ENCODE measurements around the gene CCDC93.
A peak's percentile ranks its signal among the peaks of the same experiment; 100 is the strongest.
"Not testable (repeated sequence)": the region's sequence is repeated elsewhere in the genome, so short reads cannot be mapped to it uniquely, and the experiment has no call there.

CCDC93 gene

DNA sequence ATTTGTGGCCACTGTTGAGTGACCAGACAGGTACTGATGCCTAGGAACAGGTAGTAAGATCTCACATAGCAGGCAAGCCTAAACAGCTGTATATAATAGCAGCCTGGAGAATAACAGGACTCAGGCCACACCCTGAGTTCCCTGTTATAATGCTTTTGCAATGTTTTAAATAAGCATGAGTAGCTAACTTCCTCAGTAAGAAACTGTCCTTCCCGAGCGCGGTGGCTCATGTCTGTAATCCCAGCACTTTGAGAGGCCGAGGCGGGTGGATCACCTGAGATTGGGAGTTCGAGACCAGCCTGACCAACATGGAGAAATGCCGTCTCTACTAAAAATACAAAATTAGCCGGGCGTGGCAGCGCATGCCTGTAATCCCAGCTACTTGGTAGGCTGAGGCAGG lies 1.9 kb upstream of the CCDC93 start:
- not testable (repeated sequence) for H3K4me3 Mint-ChIP-seq, ATAC-seq, H3K27ac Mint-ChIP-seq, H3K9me3 Mint-ChIP-seq, DNase-seq
- Mint-ChIP-seq H3K27me3 (peaks cover 11% of the 10 kb centered on the region), H3K4me1 (peaks cover 27% of the 10 kb centered on the region)

- no peak for ATAC-seq
- no peak for DNase-seq
These were observed 588 bp upstream of the CCDC93 start for GRCh38 chr2:118014492-118014824.

GRCh38 chr2:118013221-118013723 lies 598 bp downstream of the CCDC93 start:
- Mint-ChIP-seq H3K27me3 (no peaks in the 10 kb centered on the region), H3K27ac (peak overlapping the region; percentile 61 to 86), H3K4me1 (peaks cover 34% of the 10 kb centered on the region), H3K9me3 (no peaks in the 10 kb centered on the region), H3K4me3 (peak overlapping the region; percentile 93)
- DNase-seq (peak; percentile 29 to 35), ATAC-seq (peak; percentile 61)

More at GRCh38 chr2:118014492-118014824, 588 bp upstream of the CCDC93 start:
- Mint-ChIP-seq H3K9me3 (no peaks in the 10 kb centered on the region), H3K4me1 (peaks cover 34% of the 10 kb centered on the region), H3K27ac (peak overlapping the region; percentile 33 to 74), H3K27me3 (peaks cover 8% of the 10 kb centered on the region), H3K4me3 (peak overlapping the region; percentile 93)

DNA sequence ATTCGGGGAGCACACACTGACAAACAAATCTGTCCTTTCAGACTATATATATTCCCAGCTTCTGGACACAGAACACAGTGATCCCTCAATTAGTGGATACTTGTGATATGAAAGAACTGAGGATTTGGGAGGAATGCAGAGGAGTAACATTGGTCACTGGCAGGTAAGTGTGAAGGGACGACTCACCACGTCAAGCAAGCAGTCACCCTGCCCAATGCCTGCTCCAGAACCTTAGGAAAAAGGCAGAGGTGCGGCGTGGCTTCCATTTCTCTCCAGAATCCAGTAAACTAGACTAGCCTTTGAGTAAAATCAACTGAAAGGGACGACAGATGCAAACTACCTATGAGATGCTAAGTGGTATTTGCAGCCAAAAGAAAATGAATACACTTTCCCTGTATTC lies 1.1 kb downstream of the CCDC93 start:
- H3K9me3 Mint-ChIP-seq = no peaks in the 10 kb centered on the region
- peaks cover 34% of the 10 kb centered on the region for H3K4me1 Mint-ChIP-seq
- peak overlapping the region; percentile 93 for H3K4me3 Mint-ChIP-seq
- no peaks in the 10 kb centered on the region for H3K27me3 Mint-ChIP-seq
- ATAC-seq (no peak), DNase-seq (no peak)
- peak overlapping the region in 1 of 2 donors; percentile 61 for H3K27ac Mint-ChIP-seq

GRCh38 chr2:118010473-118010872 lies 3.4 kb downstream of the CCDC93 start:
- peaks cover 40% of the 10 kb centered on the region for H3K4me1 Mint-ChIP-seq
- no peak overlapping the region for H3K27ac Mint-ChIP-seq
- H3K4me3 Mint-ChIP-seq = no peak overlapping the region
- ATAC-seq = no peak
- no peaks in the 10 kb centered on the region for H3K27me3 Mint-ChIP-seq
- DNase-seq = no peak
- no peaks in the 10 kb centered on the region for H3K9me3 Mint-ChIP-seq

- no peak overlapping the region for H3K4me3 Mint-ChIP-seq
- H3K4me1 Mint-ChIP-seq = peaks cover 35% of the 10 kb centered on the region
- H3K27me3 Mint-ChIP-seq = no peaks in the 10 kb centered on the region
- no peak for ATAC-seq
- H3K27ac Mint-ChIP-seq = peak overlapping the region; percentile 4 to 41
- no peaks in the 10 kb centered on the region for H3K9me3 Mint-ChIP-seq
- DNase-seq = no peak
These were observed 7.0 kb downstream of the CCDC93 start for GRCh38 chr2:118006861-118007260.

DNA sequence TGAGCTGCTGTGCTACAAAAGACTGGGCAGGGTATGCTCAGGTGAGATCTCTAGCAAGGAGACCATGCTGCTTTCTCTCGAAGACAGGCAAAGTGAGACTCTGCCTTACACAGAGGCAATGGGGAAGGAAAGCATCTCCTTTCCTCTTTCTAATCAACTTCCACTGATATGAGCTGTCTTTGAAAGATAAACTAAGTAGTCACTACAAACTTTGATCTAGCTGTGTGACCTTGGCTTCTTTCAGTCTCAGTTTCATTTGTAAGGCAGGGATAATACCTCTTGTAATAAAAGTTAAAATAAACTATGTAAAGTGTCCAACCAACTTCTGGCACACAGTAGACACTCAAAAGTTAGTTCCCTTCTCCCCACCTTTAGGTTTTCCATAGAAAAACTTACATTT lies 7.5 kb downstream of the CCDC93 start:
- peak overlapping the region in 1 of 2 donors; percentile 4 for H3K27ac Mint-ChIP-seq
- H3K4me1 Mint-ChIP-seq = peaks cover 30% of the 10 kb centered on the region
- DNase-seq = no peak
- no peak overlapping the region for H3K4me3 Mint-ChIP-seq
- H3K9me3 Mint-ChIP-seq = no peaks in the 10 kb centered on the region
- H3K27me3 Mint-ChIP-seq = no peaks in the 10 kb centered on the region
- peak; percentile 44 for ATAC-seq

DNA sequence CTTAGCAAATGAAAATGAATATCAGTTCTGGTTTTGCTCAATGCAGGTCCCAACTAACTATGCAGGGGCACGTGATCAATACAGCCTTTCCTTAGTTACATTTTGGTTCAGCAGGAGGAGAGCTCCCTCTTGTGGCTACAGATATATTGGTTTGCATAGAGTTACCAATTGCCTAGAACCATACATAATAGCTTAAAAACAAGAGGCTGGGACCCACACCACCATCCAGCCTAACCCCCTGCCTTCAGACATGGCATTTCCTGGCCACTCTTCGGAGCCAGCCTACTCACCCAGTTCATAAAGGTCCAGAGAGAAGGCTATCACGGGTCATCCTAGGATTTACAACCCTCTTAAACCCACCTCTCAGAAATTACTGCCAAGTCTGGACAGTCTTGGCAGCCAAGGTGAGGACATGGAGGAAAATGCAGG lies 10.5 kb downstream of the CCDC93 start:
- DNase-seq (peak; percentile 46 to 53), ATAC-seq (peak; percentile 94)
- H3K4me3 Mint-ChIP-seq = no peak overlapping the region
- H3K4me1 Mint-ChIP-seq = peaks cover 22% of the 10 kb centered on the region
- no peak overlapping the region for H3K27ac Mint-ChIP-seq
- H3K27me3 Mint-ChIP-seq = no peaks in the 10 kb centered on the region
- no peaks in the 10 kb centered on the region for H3K9me3 Mint-ChIP-seq

GRCh38 chr2:118000041-118000440 lies 13.8 kb downstream of the CCDC93 start:
- Mint-ChIP-seq H3K4me3 (no peak overlapping the region), H3K27me3 (no peaks in the 10 kb centered on the region), H3K4me1 (peaks cover 9% of the 10 kb centered on the region), H3K9me3 (no peaks in the 10 kb centered on the region), H3K27ac (no peak overlapping the region)
- no peak for ATAC-seq
- DNase-seq = no peak

GRCh38 chr2:117997872-117998454 lies 15.9 kb downstream of the CCDC93 start:
- H3K4me1 Mint-ChIP-seq = peaks cover under 1% of the 10 kb centered on the region
- no peaks in the 10 kb centered on the region for H3K9me3 Mint-ChIP-seq
- no peak for DNase-seq
- H3K27ac Mint-ChIP-seq = no peak overlapping the region
- H3K27me3 Mint-ChIP-seq = no peaks in the 10 kb centered on the region
- no peak overlapping the region for H3K4me3 Mint-ChIP-seq
- no peak for ATAC-seq

DNA sequence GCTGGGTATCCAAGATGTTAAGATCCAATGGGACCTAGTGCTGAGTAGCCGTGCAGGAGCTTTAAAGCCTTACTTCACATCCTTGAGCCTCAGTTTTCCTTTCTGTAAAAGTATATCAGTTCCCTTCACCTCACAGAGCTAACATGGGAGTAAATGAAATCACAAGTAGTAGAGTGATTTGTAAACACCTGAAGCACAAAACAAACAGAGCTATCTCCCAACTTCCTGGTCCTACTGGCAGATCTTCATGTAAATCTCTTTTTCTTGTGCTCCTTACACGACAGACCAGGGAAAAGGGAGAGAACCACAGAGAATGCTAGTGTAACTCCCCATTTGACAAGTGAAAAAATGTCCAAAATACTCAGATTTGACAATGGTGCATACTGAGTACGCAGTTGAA lies 17.3 kb downstream of the CCDC93 start:
- DNase-seq = no peak
- no peaks in the 10 kb centered on the region for H3K9me3 Mint-ChIP-seq

GRCh38 chr2:117994729-117995128 lies 19.1 kb downstream of the CCDC93 start:
- DNase-seq (no peak), ATAC-seq (no peak)
- Mint-ChIP-seq H3K27ac (no peak overlapping the region), H3K27me3 (no peaks in the 10 kb centered on the region), H3K9me3 (no peaks in the 10 kb centered on the region), H3K4me3 (no peak overlapping the region), H3K4me1 (no peaks in the 10 kb centered on the region)

More for the DNA sequence above, 17.3 kb downstream of the CCDC93 start:
- Mint-ChIP-seq H3K4me3 (no peak overlapping the region), H3K27ac (no peak overlapping the region), H3K4me1 (no peaks in the 10 kb centered on the region), H3K27me3 (no peaks in the 10 kb centered on the region)
- no peak for ATAC-seq

GRCh38 chr2:117989854-117990438 lies 23.9 kb downstream of the CCDC93 start:
- no peak for DNase-seq
- no peak for ATAC-seq
- Mint-ChIP-seq H3K4me3 (no peak overlapping the region), H3K27ac (no peak overlapping the region), H3K4me1 (peaks cover 14% of the 10 kb centered on the region), H3K27me3 (no peaks in the 10 kb centered on the region), H3K9me3 (no peaks in the 10 kb centered on the region)

GRCh38 chr2:117987121-117987520 lies 26.7 kb downstream of the CCDC93 start:
- no peak overlapping the region for H3K4me3 Mint-ChIP-seq
- H3K9me3 Mint-ChIP-seq = no peaks in the 10 kb centered on the region
- H3K27ac Mint-ChIP-seq = no peak overlapping the region
- DNase-seq (no peak), ATAC-seq (no peak)
- H3K27me3 Mint-ChIP-seq = no peaks in the 10 kb centered on the region
- peaks cover 14% of the 10 kb centered on the region for H3K4me1 Mint-ChIP-seq

GRCh38 chr2:117985092-117985491 lies 28.8 kb downstream of the CCDC93 start:
- peaks cover 14% of the 10 kb centered on the region for H3K4me1 Mint-ChIP-seq
- H3K27me3 Mint-ChIP-seq = no peaks in the 10 kb centered on the region
- no peak for ATAC-seq
- no peak overlapping the region for H3K27ac Mint-ChIP-seq
- no peak overlapping the region for H3K4me3 Mint-ChIP-seq
- DNase-seq = no peak
- H3K9me3 Mint-ChIP-seq = no peaks in the 10 kb centered on the region

DNA sequence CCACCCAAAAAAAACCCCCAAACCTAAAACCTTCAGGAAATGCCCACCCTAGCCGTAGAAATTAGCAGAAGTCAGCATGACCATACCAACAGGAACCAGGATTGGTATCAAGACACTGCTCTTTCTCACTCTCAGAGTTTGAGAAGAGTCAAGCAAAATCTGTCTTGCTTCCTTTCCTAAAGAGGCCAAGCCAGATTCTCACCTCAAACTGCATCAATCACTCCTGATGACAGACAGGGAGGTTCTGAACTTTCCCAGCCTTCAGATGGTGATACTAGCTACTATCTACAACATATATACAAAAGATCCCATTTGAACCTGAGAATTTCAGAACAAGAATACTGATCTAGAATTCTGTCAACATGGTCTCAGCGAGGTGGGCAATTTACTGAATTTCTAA lies 29.7 kb downstream of the CCDC93 start:
- H3K4me1 Mint-ChIP-seq = peaks cover 11% of the 10 kb centered on the region
- H3K27me3 Mint-ChIP-seq = no peaks in the 10 kb centered on the region
- peak overlapping the region in 1 of 2 donors; percentile 5 for H3K27ac Mint-ChIP-seq
- ATAC-seq (no peak), DNase-seq (no peak)
- H3K9me3 Mint-ChIP-seq = no peaks in the 10 kb centered on the region
- no peak overlapping the region for H3K4me3 Mint-ChIP-seq

- Mint-ChIP-seq H3K4me3 (no peak overlapping the region), H3K4me1 (no peaks in the 10 kb centered on the region), H3K27ac (no peak overlapping the region), H3K9me3 (no peaks in the 10 kb centered on the region), H3K27me3 (no peaks in the 10 kb centered on the region)
- ATAC-seq (no peak), DNase-seq (no peak)
These were observed 30.8 kb downstream of the CCDC93 start for GRCh38 chr2:117983040-117983439.
